ENCODE results near the gene LYRM1. TPM values are rescaled to one million over a fixed set of nuclear protein-coding genes. Genes with fewer than 3 reads are reported as not detected.

The LYRM1 gene, protein sequence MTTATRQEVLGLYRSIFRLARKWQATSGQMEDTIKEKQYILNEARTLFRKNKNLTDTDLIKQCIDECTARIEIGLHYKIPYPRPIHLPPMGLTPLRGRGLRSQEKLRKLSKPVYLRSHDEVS
- 70.4 and 101 TPM in 2 replicates for total RNA-seq

DNA sequence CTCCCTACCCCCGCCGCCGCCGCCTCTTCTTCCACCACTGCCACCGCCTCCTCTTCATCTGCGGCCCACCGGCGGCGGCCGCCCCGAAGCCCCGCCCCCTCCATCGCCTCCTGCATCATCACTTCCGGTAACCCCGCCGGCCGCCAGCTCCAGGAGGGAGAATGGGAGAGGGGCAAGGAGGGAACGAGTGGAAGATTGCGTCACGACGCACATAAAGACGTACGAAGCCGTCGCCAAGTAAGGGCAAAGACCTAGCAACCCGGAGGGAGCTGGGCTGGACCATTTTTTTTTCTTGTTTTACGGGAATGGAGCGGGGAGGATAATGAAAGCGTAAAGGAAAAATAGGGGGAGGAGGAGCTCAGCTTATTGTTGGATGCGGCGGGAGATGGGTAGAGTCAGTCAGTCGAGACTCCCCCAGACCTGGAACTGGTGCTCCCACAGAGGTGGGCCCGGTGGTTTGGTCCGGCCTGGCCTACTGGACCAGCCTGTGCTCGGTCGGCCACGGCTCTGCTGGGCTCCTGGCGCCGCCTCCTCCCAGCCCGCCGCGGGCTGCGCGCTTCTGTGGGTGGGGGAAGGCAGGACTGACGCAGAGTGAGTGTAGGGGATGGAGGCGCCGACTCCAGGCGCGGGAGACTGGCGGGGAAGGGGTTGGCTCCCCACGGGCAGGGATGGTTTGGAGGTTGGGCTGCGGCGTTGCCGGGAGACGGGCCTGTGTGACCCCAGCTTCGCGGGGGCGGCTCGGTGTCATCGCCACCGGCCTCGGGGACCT lies at the start of gene LYRM1, which contains the start of gene DCUN1D3:
Gene LYRM1, plus strand, starts transcription at position 473 of the 769 bp plus-strand sequence. CDS start 14,785 bp downstream, outside the sequence.
Gene DCUN1D3, minus strand, starts transcription at position 60 of the 769 bp plus-strand sequence. CDS start 37,820 bp downstream, outside the sequence.

Other genes starting within 250 kb of the LYRM1 start
- gene ACSM1, start 203.1 kb upstream of the LYRM1 start, total RNA-seq: under 0.01 TPM in 1 of 2 replicates, not detected in the other
- gene THUMPD1, start 159.0 kb upstream of the LYRM1 start, total RNA-seq: 77.8 and 105 TPM in 2 replicates
- gene ACSM3, start 136.8 kb upstream of the LYRM1 start, total RNA-seq: 0.29 and 1.7 TPM in 2 replicates
- 25.3 and 41.7 TPM in 2 replicates for gene ERI2, start 94.3 kb upstream of the LYRM1 start, total RNA-seq
- gene REXO5, start 94.2 kb upstream of the LYRM1 start, total RNA-seq: 6.8 and 14.4 TPM in 2 replicates
- gene DCUN1D3, start 413 bp upstream of the LYRM1 start, total RNA-seq: 27.8 and 35.2 TPM in 2 replicates

All from smooth muscle cell of trachea (primary cell).